Measurements from ENCODE around the gene CACUL1.
A peak's percentile ranks its signal among the peaks of the same experiment; 100 is the strongest.

CACUL1 gene

DNA sequence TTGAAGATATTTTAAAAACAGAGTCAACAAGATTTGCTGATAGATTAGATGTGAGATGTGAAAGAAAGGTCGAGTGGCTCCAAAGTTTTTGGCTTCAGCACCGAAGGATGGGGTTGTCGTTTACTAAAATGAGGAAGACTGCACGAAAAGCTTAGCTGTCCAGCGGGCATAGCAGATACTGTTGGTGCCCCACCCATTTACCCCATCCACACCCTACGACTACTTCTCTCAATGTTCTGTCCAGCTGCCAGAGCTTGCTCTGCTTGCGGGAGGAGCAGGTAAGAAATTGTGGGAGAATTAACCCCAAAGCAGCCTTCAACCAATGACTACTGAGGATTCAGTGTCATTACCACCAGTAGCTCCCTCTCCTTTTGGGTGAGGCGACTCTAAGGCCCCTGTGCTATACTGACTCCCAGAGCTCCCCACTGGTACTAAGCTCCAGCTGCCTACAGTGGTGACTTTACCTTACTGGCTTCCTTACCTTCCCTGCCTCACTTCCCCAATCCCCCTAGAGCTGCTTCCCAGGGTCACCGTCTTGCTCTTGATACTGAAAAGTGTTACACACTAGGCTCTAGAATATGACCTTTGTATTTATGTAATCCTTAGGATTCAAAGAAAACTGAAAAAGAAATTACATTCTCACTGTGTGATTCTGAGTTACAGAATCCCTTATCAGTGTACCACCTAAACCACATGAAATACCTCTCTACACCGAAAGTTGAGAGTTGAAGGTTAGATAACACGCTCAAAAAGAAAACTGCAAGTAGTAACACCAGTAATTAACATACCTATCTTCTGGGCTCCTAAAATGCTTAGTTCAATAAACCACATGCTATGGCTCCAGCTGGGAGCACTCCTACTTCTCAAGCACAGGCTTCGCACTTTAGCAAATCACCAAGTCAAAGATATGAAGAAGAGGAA lies 22.3 kb downstream of the CACUL1 start:
- no peak for DNase-seq

DNA sequence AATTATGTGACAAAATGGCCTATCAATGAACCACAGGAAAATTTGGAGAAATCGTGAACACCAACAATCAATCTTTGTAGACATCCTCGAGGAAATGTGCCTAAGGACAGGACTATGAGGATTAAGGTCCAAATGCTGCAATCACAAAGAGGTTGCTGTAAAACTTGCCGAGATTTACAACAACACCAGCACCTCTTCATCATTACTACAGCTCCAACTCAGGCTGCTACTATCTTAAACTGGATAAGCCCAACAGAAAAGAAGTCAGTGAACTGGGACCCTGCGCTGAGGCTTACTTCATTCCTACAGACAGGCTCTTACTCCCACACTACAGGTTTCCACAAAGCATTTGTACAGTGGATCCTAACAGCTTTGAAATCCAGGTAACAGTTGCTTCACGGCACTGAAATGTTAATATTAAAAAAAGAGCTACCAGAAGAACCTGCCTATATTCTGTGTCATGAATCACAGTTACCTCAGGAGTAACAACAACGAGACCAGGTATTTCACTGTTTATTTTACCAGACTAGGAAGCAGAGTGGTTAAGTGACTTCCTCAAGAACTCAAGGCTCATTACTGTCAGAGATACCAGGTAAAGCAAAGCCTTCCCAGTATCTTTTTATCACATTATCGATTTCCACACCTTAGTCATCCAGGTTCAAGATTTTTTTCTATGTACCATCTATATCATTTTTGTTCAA lies 23.9 kb downstream of the CACUL1 start:
- no peak for DNase-seq

- no peak for DNase-seq
These were observed 25.0 kb downstream of the CACUL1 start for GRCh38 chr10:118729641-118730258.

DNA sequence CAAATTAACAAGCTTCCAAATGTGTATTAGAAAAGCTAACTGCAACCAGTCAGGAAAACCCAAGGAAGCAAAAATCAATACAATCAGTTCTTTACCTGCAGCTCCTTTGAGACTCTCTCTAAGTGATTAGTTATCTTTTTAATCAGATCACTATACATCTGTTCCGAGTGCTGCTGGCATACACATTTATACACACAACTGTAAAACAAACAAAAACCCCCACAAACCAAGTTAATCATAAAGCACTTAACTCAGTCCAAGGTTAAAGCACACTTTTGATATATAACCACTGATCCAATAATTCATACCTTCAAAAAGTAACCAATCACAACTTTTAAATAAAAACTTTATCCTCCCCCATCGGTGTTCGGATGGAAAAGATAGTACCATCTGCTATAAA lies 25.6 kb downstream of the CACUL1 start:
- DNase-seq: no peak

DNA sequence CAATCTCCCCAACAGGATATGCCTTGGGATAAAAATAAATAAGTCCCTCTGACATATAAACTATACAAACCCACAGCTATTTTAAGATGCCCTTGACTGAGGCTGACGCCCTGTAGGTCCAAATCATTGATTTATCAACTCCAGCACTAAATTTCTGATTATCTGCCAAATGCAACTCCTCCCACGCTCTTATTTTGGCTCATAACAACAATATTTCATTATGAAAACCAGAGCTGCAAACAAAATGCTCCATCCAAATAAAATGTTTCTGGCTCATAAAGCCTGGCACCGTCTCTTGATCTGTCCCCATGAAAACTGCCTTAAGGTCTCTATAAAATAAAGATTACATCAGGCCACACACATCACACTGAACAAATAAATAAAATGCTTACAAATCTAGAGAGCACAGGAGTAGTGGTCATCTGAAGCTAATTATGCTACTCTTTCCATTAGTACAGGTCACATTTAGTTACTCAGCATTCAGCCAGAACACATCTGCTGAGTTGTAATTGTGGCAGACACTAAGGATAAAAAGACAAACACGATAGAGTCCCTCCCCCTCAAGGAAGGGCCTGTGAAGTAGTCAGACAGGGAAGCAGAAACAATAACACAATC lies 28.8 kb downstream of the CACUL1 start:
- DNase-seq: no peak

DNA sequence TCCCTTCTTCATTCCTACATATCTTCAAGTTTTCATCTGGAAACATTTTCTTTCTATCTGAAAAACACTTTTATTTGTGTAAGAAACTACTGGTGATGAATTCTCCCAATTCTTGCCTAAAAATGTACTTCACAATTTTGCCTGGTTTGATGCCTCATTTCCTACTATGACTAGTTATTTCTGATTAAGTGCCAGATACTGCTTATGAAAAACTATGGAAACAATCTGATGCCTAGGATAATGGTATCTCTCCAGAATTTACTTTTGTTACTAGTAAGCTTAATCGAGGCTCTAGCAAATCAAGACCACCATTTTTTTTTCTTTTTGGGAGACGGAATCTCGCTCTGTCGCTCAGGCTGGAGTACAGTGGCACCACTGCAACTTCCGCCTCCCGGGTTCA lies 31.3 kb downstream of the CACUL1 start:
- no peak for DNase-seq

DNA sequence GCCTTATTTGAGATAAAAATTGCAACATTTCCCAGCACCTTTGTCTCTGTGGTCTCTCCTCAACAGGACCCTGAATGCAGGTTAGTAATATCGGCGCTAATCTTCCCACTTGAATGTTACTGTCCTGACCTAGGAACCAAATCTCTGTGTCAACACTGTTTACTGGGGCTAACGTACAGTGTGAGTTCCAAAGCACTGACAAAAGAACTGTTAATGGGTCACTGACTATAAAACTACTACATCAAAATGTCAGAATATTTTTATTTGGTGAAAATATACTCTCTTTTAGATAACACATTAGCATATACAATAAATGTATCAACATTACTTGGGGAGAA lies 33.3 kb downstream of the CACUL1 start:
- no peak for DNase-seq

DNA sequence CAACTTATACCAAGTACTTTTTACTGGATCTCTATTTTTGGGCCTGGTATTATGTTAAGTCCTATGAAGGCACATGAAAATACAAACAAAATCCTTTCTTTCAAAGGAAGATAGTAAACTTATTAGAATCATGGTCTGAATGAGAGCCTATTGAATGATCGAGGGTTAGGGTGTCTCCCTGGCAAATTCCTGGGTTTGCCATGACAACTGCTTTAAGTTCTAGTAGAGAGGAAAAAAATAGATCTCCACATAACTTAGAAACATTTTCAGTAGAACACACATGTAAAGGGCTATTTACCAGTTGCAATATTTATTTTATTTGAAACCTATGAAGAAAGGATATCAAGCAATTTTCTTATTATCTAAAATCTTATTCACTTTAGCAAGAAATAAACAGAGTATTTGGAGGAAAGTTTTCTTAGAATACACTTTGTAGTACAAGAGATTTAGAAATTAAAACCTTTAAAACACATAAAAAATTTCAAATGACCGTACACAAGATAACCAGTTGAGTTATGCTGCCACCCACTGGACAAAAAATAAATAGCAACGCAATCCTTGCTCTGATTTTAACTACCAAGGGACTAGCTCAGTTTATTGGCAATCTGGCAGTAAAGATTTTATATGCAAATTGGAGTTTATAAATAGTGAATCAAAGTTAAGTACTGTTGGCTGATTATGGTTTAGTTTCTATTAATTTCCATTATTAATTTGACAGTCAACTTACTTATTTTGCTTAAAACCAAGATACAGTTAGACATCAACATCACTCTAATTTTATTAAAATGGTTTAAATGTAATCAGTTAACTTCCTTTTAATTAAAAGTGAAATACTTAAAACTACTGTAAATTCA lies 33.9 kb downstream of the CACUL1 start:
- peak; percentile 72 for DNase-seq

- DNase-seq: no peak
These were observed 40.4 kb downstream of the CACUL1 start for GRCh38 chr10:118714366-118714765.

DNA sequence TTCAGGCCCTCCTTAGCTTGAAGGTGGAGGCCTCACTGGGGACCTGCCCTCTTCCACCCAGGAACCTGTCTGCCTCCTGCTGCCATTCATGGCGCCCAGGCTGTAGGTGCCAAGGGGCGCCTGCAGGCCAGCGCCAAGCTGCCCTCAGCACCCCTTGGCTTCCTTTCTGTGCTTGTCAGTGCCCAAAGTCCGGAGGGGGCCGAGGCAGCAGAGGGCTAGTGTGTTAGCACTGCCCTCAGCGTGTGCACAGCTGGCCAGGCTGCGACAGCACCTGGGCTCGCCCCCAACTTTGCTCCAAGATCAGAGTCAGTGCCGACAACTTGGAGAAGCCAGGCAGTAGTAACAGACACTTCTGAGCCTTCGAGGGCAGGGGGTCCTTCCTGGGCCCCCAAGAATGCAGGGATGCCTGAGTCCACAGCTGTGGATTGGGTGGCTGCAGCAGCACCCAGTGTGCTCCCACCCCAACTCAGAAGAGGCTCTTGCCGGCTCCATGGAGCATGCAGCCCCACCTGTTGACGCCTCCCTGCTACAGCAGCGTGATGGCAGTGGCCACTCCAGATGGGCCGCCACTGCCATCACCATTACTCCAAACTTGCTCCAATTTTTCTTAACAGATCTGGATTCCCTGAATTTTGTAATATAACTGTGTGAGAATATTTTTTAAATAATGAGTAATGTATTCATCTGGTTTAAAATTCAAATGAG lies 41.7 kb downstream of the CACUL1 start:
- no peak for DNase-seq

DNA sequence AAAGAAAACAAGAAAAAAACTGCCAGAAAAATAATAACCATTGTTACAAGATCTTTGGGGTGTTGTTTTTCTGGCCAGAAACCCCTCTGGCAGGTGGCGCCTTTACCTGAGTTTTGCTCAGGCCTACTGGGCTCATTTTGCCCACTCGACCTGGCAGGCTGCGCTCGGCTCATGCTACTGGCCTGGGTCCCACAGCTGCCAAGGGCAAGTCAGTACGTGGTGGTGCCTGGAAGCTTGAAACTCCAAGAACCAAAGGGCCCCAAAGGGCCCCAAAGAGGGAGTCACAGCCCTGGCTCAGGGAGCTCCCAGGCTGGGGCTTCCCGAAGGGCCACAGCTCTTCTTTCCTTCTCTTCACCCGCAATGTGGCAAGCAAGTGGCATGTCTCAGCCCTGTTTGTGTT lies 42.7 kb downstream of the CACUL1 start:
- no peak for DNase-seq

DNA sequence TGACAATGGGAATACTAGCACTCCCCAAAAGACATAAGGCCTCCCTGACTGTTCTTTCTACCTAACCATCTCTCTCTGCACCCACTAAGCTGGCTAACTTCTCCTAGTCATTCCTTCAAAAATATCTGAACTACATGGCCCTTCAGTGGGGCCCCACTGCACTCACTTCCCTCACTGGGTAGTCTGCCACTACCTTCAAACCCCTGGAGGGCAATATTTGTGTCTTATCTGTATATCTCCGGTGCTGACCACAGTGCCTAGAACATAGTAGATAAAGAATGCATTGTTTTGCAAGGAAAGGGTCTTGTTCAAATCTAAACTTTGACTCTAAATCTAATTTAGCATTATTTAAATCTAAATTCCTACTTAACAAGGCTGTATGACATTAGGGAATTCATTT lies 44.3 kb downstream of the CACUL1 start:
- no peak for DNase-seq

- DNase-seq: no peak
These were observed 46.2 kb downstream of the CACUL1 start for GRCh38 chr10:118708571-118708970.

GRCh38 chr10:118704711-118705110 lies 50.1 kb downstream of the CACUL1 start:
- no peak for DNase-seq

- no peak for DNase-seq
These were observed 53.0 kb downstream of the CACUL1 start for GRCh38 chr10:118701529-118702323.

- peak; percentile 68 for DNase-seq
These were observed 56.3 kb downstream of the CACUL1 start for GRCh38 chr10:118698421-118698820.

GRCh38 chr10:118694848-118695247 lies 59.9 kb downstream of the CACUL1 start:
- DNase-seq: no peak

DNA sequence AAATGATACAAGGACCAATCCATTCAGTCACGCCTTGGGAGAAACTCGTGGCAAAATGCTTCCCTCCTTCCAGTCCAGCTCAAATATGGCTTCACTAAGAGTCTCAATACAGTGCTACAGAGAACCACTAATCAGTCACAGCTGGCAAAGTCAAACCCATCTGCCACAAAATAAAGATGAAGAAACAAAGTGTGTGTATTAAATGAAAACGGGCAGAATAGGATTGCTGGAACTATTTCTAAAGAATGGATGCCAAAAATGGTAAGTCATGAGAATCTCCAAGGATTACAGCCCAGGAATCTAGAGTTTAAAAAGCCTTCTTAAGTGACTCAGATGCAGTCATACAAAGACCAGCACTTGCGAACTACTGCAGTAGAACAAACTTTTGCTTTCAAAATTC lies 61.9 kb downstream of the CACUL1 start:
- DNase-seq: no peak

- no peak for DNase-seq
These were observed 65.5 kb downstream of the CACUL1 start for GRCh38 chr10:118689070-118689858.

GRCh38 chr10:118687472-118687871 lies 67.3 kb downstream of the CACUL1 start:
- DNase-seq: no peak

Data from activated T-cell treated with anti-CD3 and anti-CD28 coated beads for 4 hours (primary cell).